Heart right ventricle (tissue), 16 donors: ENCODE measurements around the gene DOCK9. TPM values are rescaled to one million over a fixed set of nuclear protein-coding genes. Genes with fewer than 3 reads are reported as not detected.

Experiments
- ATAC-seq, 8 donors: fragments of 200-7000 bp; cut with Tn5 transposase; one replicate each; pipeline ENCODE4 v1.9.1; 2020; ENCODE audit warnings: mild to moderate bottlenecking in 8 of 8, moderate library complexity in 8 of 8, moderate number of reproducible peaks in 1 of 8
- DNase-seq, 2 donors: peaks; one replicate each; pipeline ENCODE4 v3.0.0-alpha.2; 2020
- H3K27ac ChIP-seq, 10 donors: fragments of 200-600 bp; sonication (generic) in 2 of 10; one replicate each; pipeline versions ENCODE4 v1.5.0 to v1.8.0; 2020 to 2022; ENCODE audit warnings: mild to moderate bottlenecking in 3 of 10
- H3K27me3 ChIP-seq, 7 donors: fragments of 200-600 bp; one replicate each; pipeline ENCODE4 v1.8.0; 2021 to 2022; ENCODE audit warnings: mild to moderate bottlenecking in 2 of 7
- H3K36me3 ChIP-seq, 9 donors: fragments of 200-600 bp; sonication (generic) in 1 of 9; one replicate each; pipeline versions ENCODE4 v1.5.0 to v1.8.0; 2020 to 2022; ENCODE audit warnings: mild to moderate bottlenecking in 2 of 9
- H3K4me1 ChIP-seq, 9 donors: fragments of 200-600 bp; sonication (generic) in 1 of 9; one replicate each; pipeline versions ENCODE4 v1.5.0 to v1.8.0; 2020 to 2022; ENCODE audit warnings: mild to moderate bottlenecking in 4 of 9
- H3K4me3 ChIP-seq, 10 donors: fragments of 200-600 bp; sonication (generic) in 2 of 10; one replicate each; pipeline versions ENCODE4 v1.5.0 to v1.8.0; 2020 to 2022; ENCODE audit warnings: mild to moderate bottlenecking in 7 of 10, moderate library complexity in 2 of 10
- H3K9me3 ChIP-seq, 11 donors: fragments of 200-600 bp in 10 of 11; sonication (generic) in 2 of 11; one replicate each; pipeline versions ENCODE4 v1.5.0 to v1.8.0; 2013 to 2022; ENCODE audit warnings: mild to moderate bottlenecking in 2 of 11, control low read depth in 1 of 11, moderate library complexity in 1 of 11
- WGBS, 2 donors: extraction: QIAGEN DNeasy Blood & Tissue Kit; methylation state at CpG; one replicate each; pipeline ENCODE4 v1.1.7; 2013; ENCODE audit warnings: inconsistent platforms in 1 of 2; 5-methylcytosine and 5-hydroxymethylcytosine counted together
- intact Hi-C, 10 donors: fragments of 100-400 bp; cut with DNase I; formaldehyde crosslinking; loops; one replicate each; pipeline versions ENCODE4 v1.11.1 to v1.14.2; 2022
- polyA plus RNA-seq, 2 donors: library from polyadenylated mRNA; stranded (reverse); fragments of 200-250 nt; gene quantifications; one replicate each; pipeline ENCODE4 v1.2.3, GENCODE V29; 2013
- total RNA-seq, 10 donors: library from RNA; stranded (reverse); fragmentation: NEBNext Ultra II Directional in 3 of 10; extraction: Animal tissue kit (Norgen Biotek cat#: 25700) in 3 of 10; gene quantifications; one replicate each; pipeline versions ENCODE4 v1.2.1 to v1.2.4, GENCODE V29; 2021 to 2023
- TF ChIP-seq, protein P1 (sequence below), 9 donors: fragments of 200-600 bp; sonication (generic) in 2 of 9; IDR thresholded peaks; one replicate each; pipeline versions ENCODE4 v1.5.0 to v1.8.0; 2021 to 2022; ENCODE audit warnings: antibody characterized with exemption in 9 of 9, mild to moderate bottlenecking in 5 of 9, moderate library complexity in 1 of 9
- donor health status: Arrhythmogenic right ventricular cardiomyopathy.
- donor health status: ischemic (EF 13 %, LVEDD 7.1; RV severe dilation, severe dysfunction).
- donor health status: healthy with polysubstance abuse.
- donor health status: DM: no; HTN: yes; CAD: no.
- donor health status: DM: no; HTN: no; CAD: no.
- donor health status: ischemic (EF 25% LVEDD 6.9; RV normal size, moderate dysfunction).
- donor health status: ischemic (EF 25% LVEDD 5.7; RV mildly dilated, moderate dysfunction).
- donor health status: healthy.
- donor health status: DM: yes; HTN: yes; CAD: no.
- donor health status: Ischemic cardiomyopathy.
- donor health status: ischemic (EF 35%, LVEDD 5.7; RV mildly dilated, moderate dysfunction).
- donor health status: nonischemic (EF 11% LVEDD 7.7; RV severe dilation, severe dysfunction).
- donor health status: DM: yes; HTN: yes; CAD: no.
- donor health status: PGD.
- donor health status: ischemic (EF 29% LVEDD 5.4; RV normal size, mild dysfunction).
- donor health status: nonischemic (EF 23%, LVEDD 6.1; RV moderate dilation, normal function).

DOCK9 gene
- total and polyA plus RNA-seq, 12 donors = 31.6 to 73.7 (median 43.4) TPM

DNA sequence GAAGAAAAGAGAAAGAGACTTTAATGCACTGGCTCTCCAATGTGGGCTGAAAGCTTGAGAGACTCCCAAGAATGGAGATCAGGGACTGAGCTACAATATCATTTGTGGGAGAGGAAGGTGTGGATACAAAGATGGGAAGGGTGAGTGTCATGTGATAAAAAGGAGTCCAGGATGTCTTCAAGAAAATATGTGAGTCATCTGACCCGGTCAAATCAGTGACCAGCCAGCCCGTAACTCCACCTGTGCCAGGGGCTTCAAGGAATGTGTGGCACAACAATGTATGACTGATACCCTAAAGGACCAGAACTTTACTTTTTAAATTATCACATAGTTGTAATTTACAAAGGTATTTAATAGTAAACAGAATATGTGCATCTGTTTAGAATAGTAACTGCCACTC lies 97.2 kb downstream of the DOCK9 start:
- TF ChIP-seq, protein P1, sequence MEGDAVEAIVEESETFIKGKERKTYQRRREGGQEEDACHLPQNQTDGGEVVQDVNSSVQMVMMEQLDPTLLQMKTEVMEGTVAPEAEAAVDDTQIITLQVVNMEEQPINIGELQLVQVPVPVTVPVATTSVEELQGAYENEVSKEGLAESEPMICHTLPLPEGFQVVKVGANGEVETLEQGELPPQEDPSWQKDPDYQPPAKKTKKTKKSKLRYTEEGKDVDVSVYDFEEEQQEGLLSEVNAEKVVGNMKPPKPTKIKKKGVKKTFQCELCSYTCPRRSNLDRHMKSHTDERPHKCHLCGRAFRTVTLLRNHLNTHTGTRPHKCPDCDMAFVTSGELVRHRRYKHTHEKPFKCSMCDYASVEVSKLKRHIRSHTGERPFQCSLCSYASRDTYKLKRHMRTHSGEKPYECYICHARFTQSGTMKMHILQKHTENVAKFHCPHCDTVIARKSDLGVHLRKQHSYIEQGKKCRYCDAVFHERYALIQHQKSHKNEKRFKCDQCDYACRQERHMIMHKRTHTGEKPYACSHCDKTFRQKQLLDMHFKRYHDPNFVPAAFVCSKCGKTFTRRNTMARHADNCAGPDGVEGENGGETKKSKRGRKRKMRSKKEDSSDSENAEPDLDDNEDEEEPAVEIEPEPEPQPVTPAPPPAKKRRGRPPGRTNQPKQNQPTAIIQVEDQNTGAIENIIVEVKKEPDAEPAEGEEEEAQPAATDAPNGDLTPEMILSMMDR (IDR thresholded peaks at IDR 0.05) = no peak
- ATAC-seq (no peak), DNase-seq (no peak)
- intact Hi-C loops = loop anchor here in 2 of 10 donors (5.0 to 10.0 kb wide), 2 partner anchors 144 to 152 kb away; no protein-coding TSS in a partner anchor
- no peaks in the 10 kb centered on the region for H3K27me3 ChIP-seq
- H3K36me3 ChIP-seq = peaks cover 0 to 100% (median 57%) of the 10 kb centered on the region in 9 donors
- H3K4me3 ChIP-seq = no peak overlapping the region
- 82 to 84% methylated on average over 2 of the region's 2 CpGs for WGBS, 2 donors
- H3K4me1 ChIP-seq = peaks cover 0 to 11% (median 0%) of the 10 kb centered on the region in 9 donors
- no peaks in the 10 kb centered on the region for H3K9me3 ChIP-seq
- no peak overlapping the region for H3K27ac ChIP-seq

DNA sequence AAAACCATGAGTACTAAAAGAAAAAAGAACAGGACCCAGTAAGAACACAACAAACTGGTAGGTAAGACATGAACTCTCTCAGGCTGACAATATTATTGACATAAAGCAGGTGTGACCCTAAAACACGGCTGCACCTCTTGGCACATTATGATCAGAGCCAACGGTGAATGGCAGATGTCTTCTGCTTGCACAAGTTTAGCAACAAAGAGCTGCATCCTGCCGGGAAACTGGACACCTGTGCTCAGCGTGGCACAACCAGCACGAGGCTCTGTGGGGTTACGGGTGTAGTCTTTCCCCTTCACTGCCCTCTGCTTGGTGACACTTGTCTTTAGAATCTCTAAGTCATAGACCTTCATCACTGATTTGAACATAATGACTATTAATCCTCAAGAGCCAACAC lies 97.9 kb downstream of the DOCK9 start:
- Histone ChIP-seq H3K36me3 (peaks cover 0 to 100% (median 58%) of the 10 kb centered on the region in 9 donors), H3K27ac (no peak overlapping the region), H3K4me1 (peaks cover 0 to 15% (median 0%) of the 10 kb centered on the region in 9 donors), H3K27me3 (no peaks in the 10 kb centered on the region), H3K4me3 (no peak overlapping the region), H3K9me3 (no peaks in the 10 kb centered on the region)
- WGBS, 2 donors = 72 to 80% methylated on average over 6 of the region's 6 CpGs
- intact Hi-C loops = loop anchor here in 3 of 10 donors (5.0 to 10.0 kb wide), 3 partner anchors 145 to 155 kb away; no protein-coding TSS in a partner anchor
- ATAC-seq (no peak), DNase-seq (no peak)
- TF ChIP-seq, protein P1 (IDR thresholded peaks at IDR 0.05) = no peak

GRCh38 chr13:98879127-98879520 lies 98.7 kb downstream of the DOCK9 start:
- Histone ChIP-seq H3K9me3 (peaks cover 0 to under 1% (median 0%) of the 10 kb centered on the region in 11 donors), H3K4me1 (peaks cover 0 to 15% (median 0%) of the 10 kb centered on the region in 9 donors), H3K27ac (peak overlapping the region in 4 of 10 donors; percentile 9 to 64 (median 14)), H3K27me3 (no peaks in the 10 kb centered on the region), H3K4me3 (no peak overlapping the region), H3K36me3 (peaks cover 0 to 100% (median 51%) of the 10 kb centered on the region in 9 donors)
- intact Hi-C loops = loop anchor here in 1 of 10 donors (10.0 kb wide), 1 partner anchor 156 kb away; no protein-coding TSS in a partner anchor
- TF ChIP-seq, protein P1 (IDR thresholded peaks at IDR 0.05) = no peak
- ATAC-seq = no peak
- 76 to 81% methylated on average over 4 of the region's 4 CpGs for WGBS, 2 donors
- no peak for DNase-seq

DNA sequence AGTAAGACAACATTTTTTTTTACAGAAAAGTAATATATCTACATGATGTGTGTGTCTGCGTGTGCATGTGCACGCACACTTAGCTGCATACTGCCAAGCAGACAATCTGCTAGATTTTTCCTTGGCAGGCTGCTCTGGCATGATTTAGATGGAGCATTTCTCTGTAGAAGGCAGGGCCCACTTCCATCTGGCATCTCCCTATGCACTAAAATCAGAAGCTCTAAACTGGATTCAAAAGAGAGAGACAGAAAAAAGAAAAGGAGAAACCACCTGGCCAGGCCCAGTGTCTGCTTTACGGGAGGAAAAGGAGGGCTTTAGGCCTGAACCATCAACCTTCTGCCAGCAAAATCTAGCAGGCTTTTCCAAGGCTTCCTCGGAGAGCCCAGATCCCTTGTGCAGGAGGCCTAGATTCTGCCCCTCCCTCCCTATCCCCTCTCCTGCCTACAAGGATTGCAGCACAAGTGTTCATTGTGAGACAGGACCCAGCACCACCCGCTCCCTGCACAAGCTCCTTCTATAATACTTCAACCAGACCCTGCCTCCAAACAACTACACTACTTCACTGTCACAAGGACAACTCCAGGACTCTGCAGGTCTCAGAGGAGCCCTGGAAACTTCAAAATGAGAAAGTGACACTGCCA lies 99.3 kb downstream of the DOCK9 start:
- DNase-seq (no peak), ATAC-seq (peak in 5 of 8 donors; percentile 9 to 69 (median 42))
- 65 to 71% methylated on average over 5 of the region's 5 CpGs for WGBS, 2 donors
- Histone ChIP-seq H3K36me3 (peaks cover 0 to 100% (median 46%) of the 10 kb centered on the region in 9 donors), H3K27ac (peak overlapping the region in 4 of 10 donors; percentile 9 to 64 (median 14)), H3K4me1 (peaks cover 0 to 15% (median 0%) of the 10 kb centered on the region in 9 donors), H3K27me3 (no peaks in the 10 kb centered on the region), H3K4me3 (no peak overlapping the region), H3K9me3 (peaks cover 0 to 6% (median 0%) of the 10 kb centered on the region in 11 donors)
- TF ChIP-seq, protein P1 (IDR thresholded peaks at IDR 0.05) = no peak
- intact Hi-C loops = loop anchor here in 1 of 10 donors (10.0 kb wide), 1 partner anchor 156 kb away; no protein-coding TSS in a partner anchor
